HG02623 (cell line): ENCODE data around the gene VAV1.

Source experiments
- ATAC-seq: cut with Tn5 transposase; IDR thresholded peaks from one replicate; pipeline ENCODE4 v1.9.1; 2021; ENCODE audit warnings: moderate library complexity; ENCODE audit not compliant: unreplicated experiment

VAV1 gene, protein sequence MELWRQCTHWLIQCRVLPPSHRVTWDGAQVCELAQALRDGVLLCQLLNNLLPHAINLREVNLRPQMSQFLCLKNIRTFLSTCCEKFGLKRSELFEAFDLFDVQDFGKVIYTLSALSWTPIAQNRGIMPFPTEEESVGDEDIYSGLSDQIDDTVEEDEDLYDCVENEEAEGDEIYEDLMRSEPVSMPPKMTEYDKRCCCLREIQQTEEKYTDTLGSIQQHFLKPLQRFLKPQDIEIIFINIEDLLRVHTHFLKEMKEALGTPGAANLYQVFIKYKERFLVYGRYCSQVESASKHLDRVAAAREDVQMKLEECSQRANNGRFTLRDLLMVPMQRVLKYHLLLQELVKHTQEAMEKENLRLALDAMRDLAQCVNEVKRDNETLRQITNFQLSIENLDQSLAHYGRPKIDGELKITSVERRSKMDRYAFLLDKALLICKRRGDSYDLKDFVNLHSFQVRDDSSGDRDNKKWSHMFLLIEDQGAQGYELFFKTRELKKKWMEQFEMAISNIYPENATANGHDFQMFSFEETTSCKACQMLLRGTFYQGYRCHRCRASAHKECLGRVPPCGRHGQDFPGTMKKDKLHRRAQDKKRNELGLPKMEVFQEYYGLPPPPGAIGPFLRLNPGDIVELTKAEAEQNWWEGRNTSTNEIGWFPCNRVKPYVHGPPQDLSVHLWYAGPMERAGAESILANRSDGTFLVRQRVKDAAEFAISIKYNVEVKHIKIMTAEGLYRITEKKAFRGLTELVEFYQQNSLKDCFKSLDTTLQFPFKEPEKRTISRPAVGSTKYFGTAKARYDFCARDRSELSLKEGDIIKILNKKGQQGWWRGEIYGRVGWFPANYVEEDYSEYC

DNA sequence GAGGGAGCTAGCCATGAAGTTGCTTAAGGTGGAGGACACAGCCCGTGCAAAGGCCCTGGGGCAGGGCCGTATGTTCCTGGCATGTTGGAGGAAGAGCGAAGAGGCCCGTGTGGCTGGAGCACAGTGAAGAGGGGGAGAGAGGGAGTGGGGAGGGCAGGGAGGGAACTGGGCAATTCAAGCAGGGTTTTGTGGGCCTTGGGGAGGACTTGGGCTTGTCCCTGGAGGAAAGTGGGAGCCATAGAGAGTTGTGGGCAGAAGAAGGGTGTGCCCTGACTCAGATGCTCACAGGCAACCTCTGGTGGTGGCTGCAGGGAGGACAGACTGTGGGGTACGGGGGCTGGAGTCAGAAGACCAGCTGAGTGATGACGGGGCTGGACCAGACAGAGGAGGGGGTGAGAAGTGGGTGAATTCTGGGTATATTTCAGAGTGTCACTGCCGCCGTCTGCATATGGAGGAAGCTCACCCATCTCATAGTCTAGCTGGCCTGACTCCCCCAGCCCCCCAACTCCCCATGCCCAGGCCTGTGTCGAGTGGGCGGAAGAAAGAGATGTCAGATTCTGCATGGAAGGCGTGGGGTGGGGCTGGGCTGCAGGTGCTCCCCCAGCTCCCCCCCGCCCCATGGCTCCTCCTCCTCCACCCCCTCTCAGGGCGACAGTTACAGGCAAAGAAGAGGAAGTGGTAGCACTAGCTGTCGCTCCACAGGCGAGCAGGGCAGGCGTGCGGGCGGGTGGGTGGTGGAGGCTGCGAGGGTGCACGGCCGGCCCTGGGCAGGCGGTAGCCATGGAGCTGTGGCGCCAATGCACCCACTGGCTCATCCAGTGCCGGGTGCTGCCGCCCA is at the start of gene VAV1:
VAV1 (plus strand) TSS at position 681 of the 838 bp plus-strand sequence; CDS start at position 781, 100 bp downstream.
- peak; percentile 40 for ATAC-seq

DNA sequence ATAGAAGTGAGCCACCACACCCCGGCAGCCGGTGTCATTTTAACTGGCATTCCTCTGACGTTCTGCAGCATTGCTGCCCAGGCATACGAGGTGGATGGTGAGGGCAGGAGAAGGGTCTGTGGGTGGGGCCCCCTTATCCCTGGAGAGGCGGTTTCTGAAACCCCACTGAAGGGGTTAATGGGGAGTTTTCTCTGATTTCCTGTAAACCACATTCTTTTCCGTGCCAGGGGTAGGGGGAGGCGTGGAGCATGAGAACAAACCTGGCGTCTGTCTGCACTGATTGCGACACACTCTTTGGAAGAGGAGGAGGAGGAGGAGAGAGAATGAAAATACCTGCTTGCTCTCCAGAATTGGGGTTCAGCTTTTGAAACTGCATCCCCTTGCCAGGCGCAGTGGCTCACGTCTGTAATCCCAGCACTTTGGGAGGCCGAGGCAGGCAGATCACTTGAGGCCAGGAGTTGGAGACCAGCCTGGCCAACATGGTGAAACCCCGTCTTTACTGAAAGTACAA is 49.3 kb upstream of the VAV1 start:
- ATAC-seq: no peak

DNA sequence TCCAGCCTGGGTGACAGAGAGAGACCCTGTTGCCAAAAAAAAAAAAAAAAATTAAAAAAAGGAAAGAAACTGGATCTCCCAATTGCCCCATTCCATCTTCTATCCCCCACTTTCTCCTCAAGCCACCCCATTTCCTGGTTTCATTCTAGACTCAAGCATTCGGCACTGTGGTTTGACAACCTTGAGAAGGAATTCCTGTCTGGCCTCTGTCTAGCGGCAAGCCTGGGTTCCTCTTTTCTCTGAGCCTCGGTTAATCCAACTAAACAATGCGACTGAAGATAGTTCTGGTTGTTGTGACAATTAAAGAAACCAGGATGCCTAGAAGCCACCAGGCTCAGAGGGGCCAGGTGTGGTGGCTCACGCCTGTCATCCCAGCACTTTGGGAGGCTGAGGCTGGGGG is 48.8 kb upstream of the VAV1 start:
- ATAC-seq: no peak

DNA sequence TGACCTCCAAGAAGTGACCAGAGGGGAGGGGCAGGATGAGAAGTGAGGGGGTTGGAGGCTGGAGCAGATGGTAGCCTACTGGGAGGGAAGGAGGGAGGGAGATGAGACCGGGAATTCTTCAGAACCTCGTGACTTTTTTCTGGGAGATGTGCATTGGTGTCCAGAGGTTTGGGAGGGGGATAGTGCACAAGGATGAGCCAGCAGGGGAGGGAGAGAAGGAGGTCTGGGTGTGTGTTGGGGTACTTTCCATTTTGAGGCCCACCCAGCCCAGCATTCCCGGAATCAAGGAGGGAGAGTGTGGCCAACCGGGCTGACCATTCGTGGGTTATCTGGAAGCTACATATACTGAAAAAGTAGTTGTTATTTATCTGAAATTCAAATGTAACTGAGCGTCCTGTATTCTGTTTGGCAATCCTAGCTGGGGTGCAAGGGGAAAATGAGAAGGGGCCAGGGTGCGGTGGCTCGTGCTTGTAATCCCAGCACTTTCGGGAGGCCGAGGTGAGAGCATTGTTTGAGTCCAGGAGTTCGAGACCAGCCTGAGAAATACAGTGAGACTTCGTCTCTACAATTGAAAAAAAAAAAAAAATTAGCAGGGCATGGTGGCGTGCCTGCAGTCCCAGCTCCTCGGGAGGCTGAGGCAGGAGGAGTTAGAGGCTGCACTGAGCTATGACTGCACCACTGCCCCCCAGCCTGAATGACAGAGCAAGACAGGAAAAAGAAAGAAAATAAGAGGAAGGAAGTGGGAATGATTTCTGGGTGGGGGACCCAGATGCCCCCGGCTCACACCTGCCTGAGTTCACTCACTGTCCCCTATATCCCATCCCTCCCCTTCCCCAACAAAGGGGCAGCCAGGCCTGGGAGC is 47.6 kb upstream of the VAV1 start:
- ATAC-seq: no peak

DNA sequence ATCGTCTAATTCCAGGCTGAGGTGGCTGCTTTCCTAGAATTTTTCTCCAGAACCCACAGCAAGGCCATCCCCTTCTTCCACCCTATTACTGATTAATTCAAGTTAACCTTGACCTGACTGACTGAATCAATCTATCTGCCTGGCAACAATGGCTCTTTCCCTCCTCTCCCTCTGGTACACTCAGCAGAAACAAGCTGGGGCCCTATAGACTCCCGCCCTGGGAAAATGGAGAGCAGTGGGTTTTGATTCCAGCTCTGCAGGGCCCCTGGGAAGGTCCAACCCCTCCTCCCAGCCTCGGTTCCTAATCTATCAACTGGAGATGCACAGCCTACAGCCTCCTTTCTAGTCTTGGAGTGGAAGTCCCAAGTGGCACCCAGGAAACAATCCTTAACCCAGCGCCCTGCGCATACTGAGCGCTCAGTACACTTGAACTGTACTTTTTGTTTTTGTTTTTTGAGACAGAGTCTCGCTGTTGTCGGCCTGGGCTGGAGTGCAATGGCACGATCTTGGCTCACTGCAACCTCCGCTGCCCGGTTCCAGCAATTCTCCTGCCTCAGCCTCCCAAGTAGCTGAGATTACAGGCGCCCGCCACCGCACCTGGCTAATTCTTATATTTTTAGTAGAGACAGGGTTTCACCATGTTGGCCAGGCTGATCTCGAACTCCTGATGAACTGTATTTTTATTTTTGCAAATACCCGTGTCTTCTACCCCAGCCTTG is 46.8 kb upstream of the VAV1 start:
- no peak for ATAC-seq

DNA sequence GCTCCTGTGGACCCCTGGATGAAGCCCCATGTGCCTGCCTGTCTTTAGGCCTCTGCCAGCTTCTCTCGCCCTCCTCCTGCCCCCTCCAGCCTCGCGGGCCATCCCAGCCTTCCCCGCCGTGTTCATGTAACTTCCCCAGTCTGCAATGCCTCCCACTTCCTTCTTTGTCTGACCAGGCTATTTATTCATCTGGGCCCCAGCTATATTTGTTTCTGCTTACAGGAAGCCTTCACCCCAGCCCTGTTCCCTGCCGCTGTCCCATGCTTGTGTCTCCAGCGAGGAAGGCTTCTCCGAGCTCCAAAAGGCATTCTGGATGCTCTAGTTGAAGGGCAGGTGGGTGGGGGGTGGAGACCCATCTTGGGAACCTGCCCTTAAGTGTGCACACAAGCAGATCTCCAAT is 44.2 kb upstream of the VAV1 start:
- no peak for ATAC-seq

DNA sequence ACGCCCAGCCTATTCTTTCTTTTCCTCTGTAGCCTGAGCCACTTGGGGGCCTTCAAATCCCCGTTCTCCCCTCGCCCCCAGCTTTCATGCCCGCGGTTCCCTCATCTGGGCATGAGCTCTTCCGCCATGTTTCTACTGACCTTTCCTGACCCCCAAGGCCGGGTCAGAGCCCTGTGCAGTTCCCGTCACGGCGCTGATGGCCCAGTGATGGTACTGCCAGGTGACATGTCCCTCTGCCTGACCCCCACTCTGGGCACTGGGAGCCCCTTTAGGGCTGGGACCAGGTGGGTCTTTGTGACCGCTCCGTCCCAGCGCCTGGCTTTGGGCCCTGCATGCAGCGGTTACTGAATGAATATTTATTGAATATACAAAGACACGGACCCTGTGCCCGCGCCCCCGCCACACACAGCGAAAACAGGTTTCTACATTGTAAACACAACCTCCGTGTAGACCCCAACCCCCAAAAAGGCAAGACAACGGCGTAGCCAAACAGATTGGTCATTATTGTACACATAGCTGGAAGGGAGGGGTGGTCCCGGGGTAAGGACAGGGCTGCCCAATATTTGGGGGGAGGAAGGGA is 42.8 kb upstream of the VAV1 start:
- no peak for ATAC-seq

DNA sequence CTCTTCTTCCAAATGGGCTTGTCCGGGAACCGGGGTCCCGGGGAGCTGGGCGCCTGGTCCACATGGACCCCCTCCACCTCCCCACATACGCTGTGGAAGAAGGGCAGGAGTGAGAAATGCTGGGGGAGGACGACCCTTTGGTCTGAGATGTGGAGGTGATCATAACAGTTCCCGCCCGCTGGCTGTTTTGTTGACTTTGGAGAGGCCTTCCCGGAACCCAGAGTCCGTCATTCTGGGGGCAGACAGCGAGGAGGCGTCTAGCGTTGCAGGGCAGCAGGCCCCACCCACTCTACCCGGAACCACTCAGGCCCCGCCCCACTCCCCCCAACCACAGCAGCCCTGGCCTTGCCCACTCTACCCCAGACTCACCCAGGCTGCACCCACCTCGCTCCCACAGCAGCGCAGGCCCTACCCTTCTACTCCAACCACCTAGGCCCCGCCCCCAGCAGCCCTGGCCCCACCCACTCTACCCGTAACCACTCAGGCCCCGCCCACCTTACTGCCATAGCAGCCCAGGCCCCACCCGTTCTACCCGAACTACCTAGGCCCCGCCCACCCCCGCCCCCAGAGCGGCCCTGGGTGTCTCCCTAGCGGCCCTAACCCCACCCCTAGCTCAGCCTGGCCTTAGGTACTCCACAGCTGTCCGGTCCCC is 42.2 kb upstream of the VAV1 start:
- ATAC-seq: no peak

DNA sequence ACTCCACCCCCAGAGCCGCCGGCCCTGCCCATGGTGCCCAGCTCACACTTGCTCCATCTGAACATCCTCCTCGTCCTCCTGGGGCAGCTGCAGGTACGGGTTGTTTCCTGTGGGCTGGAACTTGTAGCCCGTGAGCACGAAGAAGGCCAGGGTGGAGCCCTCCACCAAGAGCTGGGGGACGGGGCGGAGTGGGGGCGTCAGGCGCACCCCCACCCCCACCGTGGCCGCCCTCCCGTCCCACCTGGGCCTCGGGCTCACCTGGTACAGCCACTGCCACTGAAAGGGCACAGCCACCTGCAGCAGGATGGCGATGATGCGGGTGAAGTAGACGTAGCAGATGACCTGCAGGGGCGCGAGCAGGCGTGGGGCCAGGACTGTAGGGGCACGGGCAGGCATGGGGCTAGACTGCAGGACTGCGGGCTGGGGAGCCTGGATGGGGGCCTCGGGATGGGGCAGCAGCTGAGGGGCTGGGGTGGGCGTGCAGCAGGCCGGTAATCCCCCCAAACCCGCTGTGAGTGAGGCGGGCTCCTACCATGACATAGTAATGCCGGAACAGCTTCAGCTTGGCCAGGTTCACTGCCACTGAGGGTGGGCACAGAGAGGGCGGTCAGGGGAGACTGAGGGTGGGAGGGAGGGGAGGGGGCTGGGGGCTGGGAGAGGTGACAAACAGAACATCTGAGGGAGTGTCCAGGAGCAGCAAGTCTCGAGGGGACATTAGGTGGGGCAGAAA is 41.4 kb upstream of the VAV1 start:
- ATAC-seq: no peak

DNA sequence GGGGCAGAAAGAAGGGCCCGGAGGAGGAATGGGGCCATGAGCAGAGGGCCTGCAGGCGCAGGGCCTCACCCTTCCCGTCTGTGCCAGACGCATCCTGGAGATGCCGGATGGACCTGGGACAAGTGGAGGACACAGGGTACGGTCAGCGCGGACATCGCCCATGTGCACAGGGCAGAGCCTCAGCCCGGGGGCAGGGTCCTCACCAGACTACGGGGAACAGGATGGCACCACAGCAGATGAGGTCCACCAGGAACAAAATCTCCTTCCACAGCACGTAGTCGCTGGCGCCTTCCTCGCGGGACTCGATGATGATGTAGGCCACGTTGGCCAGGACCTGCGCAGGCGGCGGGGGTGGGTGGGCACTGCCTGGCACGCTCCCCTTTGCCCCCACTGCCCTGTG is 40.7 kb upstream of the VAV1 start:
- ATAC-seq: no peak

DNA sequence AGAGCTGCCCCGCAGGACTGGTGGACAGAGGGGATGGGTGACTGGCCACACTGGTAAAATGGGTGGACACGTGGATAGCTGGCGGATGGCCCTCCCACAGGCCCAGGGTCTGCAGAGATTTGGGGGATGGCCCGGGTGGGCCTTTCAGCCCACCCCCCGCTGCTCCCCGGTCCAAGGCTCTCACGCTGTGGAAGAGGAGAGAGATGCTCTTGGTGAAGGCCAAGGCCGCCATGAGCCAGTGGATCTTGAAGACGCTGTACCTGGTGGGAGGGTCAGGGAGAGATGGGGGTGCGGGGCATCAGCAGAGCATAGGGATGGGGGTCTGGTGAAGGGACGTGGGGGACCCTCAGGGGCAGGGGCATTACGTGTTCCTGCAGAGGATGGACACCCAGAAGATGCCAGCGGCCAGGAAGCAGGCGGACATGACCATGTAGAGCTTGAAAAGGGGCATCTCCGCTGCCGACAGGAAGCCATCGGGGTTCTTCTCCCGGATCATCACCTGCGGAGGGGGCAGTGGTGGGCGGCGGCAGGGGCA is 39.6 kb upstream of the VAV1 start:
- no peak for ATAC-seq

DNA sequence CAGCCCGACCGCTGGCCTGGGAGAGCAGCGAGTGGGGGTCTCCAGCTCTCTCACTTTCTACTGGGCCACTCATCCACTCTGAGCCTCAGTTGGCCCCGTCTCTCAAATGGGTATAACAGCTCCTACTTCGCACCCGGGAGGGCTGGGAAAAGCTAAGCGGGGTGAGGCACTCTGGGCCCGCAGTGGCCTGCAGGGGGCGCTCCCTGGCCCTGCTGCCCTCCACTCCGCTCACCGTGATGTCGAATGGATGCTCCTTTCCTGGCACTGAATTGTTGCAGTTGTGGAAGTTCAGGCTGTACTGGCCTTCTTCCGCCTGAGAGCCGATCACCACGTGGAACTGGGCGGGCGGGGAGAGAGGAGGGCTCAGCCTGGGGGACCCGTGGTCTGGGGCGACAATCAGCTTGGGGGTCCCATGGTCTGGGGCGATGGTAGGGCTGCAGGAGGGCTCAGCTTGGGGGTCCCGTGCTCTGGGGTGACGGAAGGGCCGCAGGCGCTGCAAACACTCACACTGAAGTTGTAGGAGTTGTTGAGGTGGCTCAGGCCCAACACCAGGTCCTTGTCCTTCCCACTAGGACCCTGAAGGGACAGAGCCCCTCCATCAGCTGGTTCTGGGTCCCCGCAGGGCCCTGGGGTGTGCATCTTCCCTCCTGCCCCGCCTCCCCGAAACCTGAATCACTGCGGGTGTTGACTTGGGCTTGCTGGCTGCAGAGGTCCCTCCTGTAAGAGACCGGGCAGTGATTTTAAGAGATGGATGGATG is 39.0 kb upstream of the VAV1 start:
- ATAC-seq: no peak

DNA sequence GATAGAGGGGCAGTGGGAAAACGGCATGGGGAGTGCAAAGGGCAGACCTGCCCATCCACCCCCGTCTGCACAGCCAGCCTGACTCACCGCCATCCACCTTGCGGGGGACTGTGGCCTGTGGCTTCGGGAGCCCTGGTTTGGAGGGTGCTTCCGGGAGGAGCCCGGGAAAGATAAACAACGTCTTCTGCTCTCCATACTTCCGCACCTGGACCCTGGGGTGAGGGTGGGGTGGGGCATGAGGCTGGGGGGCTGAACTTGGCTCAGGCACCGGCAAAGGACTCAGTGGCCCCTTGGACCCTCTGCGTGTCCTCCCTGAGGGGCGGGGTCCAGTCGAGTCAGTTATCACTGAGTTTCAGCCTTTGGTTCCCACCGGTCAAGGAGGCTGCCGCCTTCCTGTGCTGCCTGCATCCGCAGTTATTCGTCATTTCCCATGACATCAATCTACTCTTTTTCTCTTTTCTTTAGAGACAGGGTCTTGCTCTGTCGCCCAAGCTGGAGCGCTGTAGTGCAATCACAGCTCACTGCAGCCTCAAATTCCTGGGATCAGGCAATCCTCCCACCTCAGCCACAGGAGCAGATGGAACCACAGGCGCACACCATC is 38.3 kb upstream of the VAV1 start:
- no peak for ATAC-seq

DNA sequence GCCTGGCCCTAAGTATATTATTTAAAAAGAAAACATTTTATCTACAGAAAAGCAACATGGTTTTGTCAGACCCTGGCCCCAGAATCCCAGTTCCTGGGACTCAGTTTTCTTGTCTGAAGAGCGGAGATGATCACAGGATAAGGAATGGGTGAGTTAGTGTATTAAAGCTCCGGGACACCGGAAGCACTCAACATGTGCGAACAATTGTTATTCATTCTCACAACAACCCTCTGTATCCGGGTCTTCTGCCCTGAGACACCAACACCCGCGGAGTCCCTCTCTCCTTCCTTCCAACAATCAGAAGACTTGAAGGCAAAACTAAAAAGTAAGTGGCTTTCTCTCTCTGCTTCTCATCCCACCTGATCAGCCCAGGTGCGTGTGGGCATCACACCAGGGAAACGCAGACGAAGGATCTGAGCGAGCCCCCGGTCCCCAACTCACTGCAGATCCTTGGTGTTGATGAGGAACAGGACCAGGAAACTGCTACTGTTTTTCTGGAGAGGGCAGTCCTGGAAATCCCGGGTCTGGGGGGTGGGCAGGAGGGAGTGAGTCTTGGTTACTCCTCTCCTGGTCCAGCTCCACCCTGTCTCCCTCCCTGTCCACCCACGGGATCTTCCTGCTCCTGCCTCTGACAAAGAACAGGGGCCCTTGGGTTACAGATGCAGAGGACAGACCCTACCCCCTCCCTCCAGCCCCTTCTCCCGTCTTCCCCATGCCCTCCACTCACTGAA is 37.2 kb upstream of the VAV1 start:
- ATAC-seq: no peak

DNA sequence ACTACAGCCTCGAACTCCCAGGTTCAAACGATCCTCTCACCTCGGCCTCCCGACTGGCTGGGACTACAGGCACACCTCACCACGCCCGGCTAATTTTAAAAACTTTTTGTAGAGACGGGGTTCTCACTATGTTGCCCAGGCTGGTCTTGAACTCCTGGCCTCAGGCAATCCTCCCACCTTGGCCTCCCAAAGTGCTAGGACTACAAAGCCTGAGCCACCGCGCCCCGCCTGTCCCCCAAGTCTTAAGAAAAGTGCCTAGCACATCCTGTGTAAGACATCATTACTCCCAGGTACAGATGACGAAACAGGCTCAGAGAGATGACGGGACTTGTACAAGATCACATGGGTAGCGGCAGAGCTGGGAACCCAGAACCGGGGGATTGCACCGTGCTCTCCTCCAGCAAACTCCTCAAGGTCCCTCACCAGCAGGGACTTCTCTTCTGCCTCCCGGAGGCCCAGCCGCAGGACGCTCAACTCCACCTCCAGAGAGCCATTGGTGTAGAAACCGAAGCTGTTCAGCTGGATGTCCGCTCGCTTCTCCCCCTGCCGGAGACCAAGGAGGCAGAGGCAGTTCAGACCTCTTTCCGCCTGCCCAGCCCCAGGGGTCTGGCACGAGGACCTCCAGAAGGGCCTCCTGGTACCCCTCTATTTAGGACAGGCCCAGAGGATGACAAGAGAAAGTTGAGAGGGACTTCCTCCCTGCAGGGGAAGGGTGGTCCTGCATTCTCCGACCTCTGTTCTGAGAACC is 36.2 kb upstream of the VAV1 start:
- ATAC-seq: no peak
